Effector CD8-positive, alpha-beta T cell (primary cell): ENCODE measurements around the gene TMC7.

ENCODE experiments used
- DNase-seq: peaks from one replicate; lab custom pipeline; 2025; lab: John Stamatoyannopoulos, UW

Gene TMC7

DNA sequence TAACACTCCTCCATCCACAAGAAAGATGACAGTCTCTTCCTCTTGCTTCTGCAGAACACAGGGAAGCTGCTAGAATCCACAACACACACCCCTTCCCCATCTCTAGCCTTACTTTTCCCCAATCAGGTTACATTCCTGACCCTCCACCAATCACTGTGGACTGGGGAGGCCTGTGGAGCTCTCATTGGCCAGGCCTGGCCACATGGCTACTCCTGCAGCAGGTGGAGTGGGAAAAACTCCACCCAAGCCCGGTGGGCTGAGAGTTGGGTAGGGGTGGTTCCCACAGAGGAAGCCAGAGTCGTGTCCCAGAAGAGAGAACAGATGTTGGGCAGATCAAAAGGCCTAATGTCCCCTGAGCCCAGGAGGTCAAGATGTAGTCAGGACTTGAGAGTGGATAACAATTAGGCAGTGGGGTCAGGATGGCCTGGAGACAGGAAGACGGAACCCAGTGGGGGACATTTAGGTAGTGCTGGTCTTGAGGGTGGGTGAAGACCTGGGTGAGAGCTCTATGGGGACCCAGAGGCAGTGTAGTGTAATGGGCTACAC is 105.7 kb downstream of the TMC7 start:
- DNase-seq, result no peak

DNA sequence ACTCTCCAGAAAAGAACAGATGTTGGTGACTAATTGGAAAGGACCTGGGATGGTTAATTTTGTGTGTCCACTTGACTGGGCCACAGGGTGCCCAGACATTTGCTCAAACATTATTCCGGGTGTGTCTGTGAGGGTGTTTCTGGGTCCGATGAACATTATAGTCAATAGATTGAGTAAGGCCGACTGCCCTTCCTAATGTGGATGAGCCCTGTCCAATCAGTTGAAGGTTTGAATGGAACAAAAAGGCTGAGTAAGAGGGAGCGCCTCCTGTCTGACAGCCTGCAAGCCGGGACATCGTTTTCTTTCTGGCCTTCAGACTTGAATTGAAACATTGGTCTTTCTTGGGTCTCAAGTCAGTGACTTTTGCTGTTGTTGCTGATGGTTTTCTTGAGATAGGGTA is 107.2 kb downstream of the TMC7 start:
- no peak for DNase-seq

DNA sequence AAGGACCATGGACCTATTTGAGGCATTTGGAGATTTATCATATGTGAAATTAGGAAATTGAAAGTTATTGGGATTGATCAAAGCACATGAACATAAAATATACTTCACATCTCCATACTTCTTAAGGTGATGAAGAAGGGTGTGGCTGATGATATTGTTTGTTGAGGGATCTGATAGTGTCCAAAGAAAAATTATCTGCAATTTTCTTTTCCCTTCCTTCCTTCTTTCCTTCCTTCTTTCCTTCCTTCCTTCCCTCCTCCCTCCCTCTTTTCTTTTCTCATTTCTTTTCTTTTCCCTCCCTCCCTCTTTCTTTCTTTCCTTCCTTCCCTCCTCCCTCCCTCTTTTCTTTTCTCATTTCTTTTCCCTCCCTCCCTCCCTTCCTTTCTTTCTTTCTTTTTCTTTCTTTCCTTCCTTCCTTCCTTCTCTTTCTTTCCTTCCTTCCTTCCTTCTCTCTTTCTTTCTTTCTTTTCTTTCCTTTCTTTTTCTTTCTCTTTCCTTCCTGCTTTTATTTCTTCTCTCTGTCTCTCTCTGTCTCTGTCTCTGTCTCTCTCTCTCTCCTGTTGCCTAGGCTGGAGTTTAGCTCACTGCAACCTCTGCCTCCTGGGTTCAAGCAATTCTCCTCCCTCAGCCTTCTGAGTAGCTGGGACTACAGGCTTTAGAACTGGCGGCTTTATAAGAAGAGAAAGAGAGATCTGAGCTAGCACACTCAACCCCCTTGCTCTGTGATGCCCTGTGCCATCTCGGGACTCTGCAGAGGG is 109.1 kb downstream of the TMC7 start:
- DNase-seq, result no peak

DNA sequence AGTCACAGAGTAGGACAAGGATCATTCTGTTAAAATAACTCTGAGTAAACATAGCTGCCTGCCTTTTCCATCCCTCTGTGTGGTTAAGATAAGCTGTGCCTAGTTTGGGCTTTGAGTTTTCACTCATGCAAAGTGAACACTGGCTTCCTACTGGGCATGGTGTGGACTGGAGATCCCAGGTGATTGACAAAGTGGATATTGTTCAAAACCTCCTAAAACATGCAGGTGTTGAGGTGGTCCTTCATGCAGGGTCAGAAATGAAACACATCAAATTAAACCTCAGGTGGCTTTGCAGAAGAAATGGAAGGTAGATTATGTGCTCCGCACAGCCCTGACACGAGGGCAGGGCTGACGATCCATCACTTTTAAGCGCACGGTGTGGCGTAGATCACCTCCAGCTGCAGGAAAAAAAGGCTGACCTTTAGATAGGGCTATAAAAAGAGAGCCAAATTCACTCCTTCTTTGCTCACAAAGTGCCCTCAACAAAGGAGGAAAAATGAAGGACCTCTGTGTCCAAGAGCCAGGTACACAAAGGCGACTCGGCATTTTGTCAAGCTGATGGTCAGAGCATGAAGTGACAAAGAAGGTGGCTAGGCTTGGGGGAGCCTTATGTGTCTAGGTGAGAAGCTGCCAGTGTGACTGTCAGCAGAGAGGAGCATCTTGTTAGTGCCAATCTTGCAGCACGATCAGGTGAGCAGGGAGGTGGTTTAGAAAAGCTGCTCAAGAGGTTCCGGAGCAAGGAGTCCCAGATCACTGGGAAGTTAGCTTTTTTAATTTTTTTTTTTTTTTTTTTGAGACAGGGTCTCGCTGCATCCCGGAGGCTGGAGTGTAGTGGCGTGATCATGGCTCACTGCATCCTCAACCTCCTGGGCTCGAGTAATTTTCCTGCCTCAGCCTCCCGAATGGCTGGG is 110.2 kb downstream of the TMC7 start:
- no peak for DNase-seq

DNA sequence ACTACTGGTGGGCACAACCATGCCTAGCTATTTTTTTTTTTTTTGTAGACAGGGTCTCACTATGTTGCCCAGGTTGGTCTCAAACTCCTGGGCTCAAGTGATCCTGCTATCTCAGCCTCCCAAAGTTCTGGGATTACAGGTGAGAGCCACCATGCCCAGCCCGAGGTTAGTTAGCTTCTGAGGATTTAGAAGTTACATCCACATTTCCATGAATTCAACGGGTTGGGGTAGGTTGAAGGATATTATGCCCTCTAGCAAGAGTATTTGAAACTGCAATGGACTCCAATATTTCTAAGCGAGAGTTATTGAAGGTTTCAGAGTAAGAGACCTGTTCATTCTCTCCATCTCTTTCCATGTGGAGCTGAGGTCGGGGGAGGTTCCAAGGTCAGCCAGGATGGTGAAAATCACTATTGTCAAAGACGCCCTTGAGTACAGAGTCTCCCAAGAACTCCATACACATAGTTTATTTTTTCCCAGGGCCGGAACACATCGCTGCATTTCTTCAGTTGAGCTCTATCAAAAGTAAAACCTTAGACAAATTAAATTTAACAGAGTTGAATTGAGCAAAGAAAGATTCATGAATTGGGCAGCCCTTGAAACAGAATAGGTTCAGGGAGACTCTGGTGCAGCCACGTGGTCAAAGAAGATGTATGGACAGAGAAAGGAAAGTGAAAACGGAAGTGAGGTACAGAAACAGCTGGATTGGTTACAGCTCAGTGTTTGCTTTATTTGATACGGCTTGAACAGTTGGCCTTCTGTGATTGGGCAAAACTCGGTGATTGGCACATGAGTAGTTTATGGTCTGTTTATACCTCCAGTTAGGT is 111.0 kb downstream of the TMC7 start:
- no peak for DNase-seq

DNA sequence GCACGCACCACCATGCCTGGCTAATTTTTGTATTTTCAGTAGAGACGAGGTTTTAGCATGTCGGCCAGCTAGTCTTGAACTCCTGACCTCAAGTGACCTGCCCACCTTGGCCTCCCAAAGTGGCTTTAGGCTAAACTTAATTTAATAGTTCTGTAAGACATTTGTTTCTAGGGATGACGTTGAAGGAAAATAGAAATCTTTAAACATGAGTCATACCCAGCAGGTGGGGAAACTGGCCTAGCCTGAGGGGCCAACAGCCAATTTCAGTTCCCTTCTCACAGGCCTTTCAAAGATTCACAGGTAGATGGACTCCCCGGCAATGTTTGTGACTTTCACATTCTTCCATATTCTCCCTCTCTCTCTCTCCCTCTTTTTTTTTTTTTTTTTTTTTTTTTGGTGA is 111.9 kb downstream of the TMC7 start:
- DNase-seq, result no peak

DNA sequence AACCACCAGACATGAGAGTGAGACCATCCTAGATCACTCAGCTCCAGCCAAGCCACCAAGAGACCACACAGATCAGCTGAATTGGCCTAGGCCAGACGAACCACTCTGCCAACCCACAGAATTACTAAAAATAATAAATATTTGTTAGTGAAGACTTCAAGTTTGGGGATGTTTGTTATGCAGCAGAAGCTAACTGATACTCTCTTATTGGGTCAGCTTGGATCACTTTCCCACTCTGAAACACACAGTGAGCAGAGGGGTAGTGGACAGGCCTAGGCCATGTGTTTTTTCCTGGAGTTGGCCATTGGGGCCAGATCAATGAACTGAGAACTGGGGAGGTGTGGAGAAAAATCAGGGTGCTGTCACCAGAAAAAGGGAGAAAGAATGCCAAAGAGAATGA is 114.4 kb downstream of the TMC7 start:
- no peak for DNase-seq

DNA sequence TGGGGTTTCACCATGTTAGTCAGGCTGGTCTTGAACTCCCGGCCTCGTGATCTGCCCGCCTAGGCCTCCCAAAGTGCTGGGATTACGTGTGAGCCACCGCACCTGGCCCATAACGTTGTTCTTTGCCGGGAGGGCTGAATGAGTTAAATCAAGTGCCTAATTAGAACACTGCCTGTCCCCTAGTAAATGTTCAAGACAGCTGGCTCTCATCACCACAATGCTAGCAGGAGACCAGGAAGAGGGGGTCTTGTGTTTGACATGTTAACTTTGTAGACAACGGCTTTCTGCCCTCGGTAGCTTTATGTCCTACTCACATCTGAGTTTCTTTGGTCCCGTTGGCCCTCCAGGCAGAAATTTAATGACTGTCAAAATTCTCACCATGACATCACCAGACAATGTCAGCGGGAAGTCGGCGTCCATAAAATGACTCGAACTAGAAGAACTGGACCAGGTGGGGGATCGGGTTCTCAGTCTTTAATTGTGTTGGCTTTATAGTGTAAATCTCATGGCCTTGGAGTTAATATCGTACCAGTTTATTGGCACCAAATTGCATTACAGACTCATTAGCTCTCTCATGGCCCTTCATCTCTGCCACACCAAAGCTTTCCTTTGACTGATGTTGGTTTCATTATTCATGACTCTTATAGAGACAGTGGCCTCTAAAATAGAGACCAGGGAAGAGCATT is 118.6 kb downstream of the TMC7 start:
- no peak for DNase-seq

DNA sequence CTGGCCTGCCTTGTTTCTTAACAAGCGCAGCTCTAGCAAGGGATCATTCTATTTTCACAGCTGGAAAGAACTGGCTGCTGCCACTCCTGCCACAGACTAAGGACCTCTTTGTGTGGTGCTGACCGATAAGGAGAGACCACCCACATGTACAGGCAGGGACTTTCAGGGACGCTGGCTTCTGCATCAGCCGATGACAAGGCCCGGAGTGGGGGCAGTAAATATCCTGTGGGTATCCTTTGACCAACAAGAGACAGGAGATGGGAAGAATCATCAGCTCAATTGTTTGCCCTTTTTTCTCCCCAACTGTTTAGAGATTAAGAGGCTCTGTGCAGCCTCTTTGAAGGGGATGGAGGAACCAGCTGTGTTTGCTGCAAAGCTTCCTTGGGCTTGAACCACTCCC is 120.9 kb downstream of the TMC7 start:
- DNase-seq, result no peak

DNA sequence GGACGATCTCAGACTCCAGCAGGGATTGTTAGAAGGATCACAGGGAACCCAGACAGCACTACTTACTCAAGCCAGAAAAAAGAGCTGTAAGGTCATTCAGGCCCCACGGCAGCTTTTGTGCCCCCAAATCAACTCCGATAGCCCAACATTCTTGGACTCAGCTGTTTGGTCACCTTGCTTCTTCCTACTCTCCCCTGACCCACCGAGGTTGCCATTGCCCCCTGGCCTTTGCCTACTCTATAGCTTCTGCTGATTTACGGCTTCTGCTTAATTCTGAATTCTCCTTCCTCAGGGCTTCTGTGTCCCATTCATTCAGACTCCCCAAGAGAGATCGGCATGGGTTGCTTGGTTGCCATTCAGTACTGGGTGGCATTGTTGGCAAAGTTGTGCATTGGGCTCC is 121.4 kb downstream of the TMC7 start:
- DNase-seq, result no peak

DNA sequence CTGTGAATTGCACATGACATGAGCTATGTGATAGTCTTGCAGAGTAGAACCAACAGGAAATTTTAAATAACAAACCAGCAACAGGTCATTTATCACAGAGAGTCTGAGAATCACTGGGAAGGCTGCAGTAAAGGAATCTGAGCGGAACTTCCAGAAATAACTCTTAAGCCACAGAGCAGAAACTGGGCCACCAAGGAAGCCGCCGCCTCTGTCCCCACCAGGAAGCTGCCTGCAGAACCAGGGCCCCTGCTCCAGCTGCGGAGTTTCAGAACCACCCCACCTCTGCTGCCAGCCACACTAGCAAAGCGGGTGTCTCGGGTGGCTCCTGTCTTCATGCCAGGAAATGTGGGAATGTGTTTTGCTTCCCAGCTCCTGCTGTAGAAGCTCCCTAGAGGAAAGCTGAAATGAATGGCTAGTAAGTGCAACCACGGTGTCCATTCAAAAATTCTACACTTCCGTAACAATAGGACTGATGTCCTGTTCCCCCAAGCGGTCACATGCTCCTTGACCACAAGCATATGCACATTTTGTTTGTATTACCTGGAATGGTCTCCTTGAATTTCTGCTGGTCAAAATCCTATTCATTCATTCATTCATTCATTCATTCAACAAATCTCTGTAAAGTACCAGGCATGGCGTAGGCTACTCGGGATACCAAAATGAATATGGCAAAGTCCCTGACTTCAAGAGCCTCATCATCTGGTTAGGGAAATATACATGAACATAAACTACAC is 122.3 kb downstream of the TMC7 start:
- no peak for DNase-seq

DNA sequence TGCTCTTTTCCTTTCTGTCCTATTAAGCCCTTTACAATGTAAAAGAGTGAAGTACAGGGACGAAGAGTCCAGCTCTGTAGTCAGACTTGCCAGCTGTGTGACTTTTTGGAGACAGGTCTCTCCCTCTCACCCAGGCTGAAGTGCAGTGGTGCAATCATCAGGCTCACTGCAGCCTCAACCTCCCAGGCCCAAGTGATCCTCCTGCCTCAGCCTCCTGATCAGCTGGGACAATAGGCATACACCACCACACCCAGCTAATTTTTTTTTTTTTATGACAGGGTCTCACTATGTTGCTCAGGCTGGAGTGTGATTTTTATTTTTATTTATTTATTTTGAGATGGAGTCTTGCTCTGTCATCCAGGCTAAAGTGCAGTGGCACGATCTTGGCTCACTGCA is 122.9 kb downstream of the TMC7 start:
- no peak for DNase-seq

DNA sequence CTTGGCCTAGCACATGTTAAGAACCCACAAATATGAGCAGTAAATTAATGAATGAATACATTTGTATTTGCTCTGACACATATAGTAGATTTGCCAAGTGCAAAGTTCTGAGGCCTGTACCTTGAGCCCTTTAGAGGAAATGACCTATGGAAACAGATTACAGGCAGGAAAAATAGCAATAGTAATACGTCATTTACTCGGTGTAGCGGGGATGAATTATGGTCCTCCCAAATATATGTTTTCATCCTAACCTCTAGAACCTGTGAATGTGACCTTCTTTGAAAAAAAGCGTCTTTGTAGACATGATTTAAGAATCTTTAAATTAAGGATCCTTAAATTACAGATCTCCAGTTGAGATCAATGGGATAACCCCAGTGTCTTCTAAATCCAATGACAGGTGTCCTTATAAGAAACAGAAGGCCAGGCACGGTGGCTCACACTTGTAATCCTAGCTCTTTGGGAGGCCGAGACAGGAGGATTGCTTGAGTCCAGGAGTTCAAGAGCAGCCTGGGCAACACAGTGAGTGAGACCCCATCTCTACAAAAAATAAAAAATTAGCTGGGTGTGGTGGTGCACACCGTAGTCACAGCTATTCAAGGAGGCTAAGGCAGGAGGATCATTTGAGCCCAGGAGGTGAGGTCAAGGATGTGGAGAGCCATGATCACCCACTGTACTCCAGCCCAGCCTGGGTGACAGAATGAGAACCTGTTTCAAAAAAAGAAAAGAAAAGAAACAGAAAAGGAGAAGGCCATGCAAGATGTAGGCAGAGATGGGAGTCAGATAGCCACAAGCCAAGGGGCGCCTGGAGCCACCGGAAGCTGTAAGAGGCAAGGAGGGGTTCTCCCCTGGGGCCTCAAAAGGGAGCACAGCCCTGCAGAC is 124.9 kb downstream of the TMC7 start:
- no peak for DNase-seq

DNA sequence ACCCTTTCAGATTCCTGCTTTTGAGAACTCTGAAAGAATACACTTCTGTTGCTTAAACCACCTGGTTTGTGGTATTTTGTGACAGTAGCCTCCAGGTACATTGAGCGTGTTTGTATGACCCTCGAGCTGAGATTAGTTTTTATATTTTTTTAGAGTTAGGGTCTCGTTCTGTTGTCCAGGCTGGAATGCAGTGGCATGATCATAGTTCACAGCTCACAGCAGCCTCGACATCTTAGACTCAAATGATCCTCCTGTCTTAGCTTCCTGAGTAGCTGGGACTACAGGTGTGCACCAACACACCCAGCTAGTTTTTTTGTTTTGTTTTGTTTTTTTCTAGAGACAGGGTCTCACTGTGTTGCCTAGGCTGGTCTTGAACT is 125.5 kb downstream of the TMC7 start:
- DNase-seq, result no peak

DNA sequence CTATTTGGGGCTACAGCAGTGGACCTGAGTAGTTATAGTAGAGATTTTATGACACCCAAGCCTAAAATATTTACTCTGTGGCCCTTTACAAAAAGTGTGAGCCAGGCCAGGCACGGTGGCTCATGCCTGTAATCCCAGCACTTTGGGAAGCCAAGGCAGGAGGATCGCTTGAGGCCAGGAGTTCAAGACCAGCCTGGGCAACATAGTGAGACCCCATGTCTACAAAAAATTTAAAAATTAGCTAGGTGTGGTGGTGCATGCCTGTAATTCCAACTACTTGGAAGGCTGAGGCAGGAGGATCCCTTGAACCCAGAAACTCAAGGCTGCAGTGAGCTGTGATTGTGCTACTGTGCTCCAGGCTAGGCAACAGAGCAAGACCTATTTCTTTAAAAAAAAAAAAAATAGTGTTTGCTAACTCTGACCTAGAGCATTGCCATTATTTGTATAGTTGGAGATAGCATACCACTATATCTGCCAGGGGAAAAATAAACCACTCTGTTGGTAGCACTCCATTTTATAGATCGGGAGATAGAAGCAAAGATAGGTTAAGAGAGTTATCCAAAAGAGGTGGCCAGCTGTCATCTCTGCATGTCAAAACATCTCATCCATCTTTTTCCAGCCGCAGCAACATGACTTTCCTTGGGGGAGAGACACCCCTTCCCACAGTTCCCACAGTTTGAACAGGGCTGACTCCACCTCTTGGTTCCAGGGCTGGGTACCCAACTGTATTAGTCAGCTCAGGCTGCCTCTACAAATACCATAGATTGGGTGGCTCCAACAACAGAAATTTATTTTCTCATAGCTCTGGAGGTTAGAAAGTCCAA is 127.0 kb downstream of the TMC7 start:
- no peak for DNase-seq

DNA sequence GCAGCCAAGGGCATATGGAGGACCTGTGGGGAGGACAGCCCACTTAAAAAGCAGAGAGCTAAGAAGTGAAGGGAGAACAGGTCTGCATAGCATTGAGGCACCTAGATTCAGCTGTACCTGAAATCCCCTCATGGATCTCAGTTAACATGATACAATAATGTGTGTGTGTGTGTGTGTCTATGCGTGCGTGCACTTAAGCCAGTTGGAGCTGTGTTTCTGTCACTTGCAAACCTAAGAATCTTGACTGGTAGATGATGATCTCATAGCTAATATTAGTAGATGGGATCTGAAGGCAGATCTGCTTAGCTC is 128.3 kb downstream of the TMC7 start:
- no peak for DNase-seq
